Muscle layer of colon (tissue), 2 donors: Measurements from ENCODE around the gene CACNA1H.

Source experiments
- H3K27ac ChIP-seq: one replicate; pipeline ENCODE4 v1.7.0; 2013; ENCODE audit warnings: low read depth, mild to moderate bottlenecking, low read length, moderate library complexity
- H3K27me3 ChIP-seq, 2 donors: one replicate each; pipeline ENCODE4 v1.7.0; 2013; ENCODE audit warnings: low read length in 2 of 2, mild to moderate bottlenecking in 2 of 2; ENCODE audit not compliant: insufficient read depth in 2 of 2, control insufficient read depth in 1 of 2
- H3K36me3 ChIP-seq: one replicate; pipeline ENCODE4 v1.7.0; 2013; ENCODE audit warnings: mild to moderate bottlenecking, low read length; ENCODE audit not compliant: insufficient read depth
- H3K4me1 ChIP-seq: one replicate; pipeline ENCODE4 v1.7.0; 2013; ENCODE audit warnings: mild to moderate bottlenecking, low read length; ENCODE audit not compliant: insufficient read depth
- H3K4me3 ChIP-seq, 2 donors: one replicate each; pipeline ENCODE4 v1.7.0; 2013; ENCODE audit warnings: low read length in 2 of 2, low read depth in 1 of 2, mild to moderate bottlenecking in 1 of 2, moderate library complexity in 1 of 2
- H3K9ac ChIP-seq: one replicate; pipeline ENCODE4 v1.7.0; 2013; ENCODE audit warnings: low read length
- H3K9me3 ChIP-seq: one replicate; pipeline ENCODE4 v1.7.0; 2013; ENCODE audit warnings: mild to moderate bottlenecking, low read length
- donor health status: abdominal sarcoma.
- donor health status: Adenocarcinoma of cecum.

Gene CACNA1H

DNA sequence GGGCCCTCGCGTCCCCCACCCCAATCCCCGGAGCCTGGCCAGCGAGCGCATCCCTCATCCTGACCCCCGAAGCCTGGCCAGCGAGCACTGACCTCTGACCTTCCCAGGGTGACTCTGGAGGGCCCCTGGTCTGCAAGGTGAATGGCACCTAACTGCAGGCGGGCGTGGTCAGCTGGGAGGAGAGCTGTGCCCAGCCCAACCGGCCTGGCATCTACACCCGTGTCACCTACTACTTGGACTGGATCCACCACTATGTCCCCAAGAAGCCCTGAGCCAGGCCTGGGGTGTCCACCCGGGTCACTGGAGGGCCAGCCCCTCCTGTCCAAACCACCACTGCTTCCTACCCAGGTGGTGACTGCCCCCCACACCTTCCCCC is 105.3 kb downstream of the CACNA1H start:
- Histone ChIP-seq H3K36me3 (no peaks in the 10 kb centered on the region), H3K9ac (no peak overlapping the region), H3K4me3 (no peak overlapping the region), H3K27me3 (peaks cover 0 to 69% of the 10 kb centered on the region in 2 donors), H3K27ac (no peak overlapping the region), H3K9me3 (no peaks in the 10 kb centered on the region), H3K4me1 (no peaks in the 10 kb centered on the region)

DNA sequence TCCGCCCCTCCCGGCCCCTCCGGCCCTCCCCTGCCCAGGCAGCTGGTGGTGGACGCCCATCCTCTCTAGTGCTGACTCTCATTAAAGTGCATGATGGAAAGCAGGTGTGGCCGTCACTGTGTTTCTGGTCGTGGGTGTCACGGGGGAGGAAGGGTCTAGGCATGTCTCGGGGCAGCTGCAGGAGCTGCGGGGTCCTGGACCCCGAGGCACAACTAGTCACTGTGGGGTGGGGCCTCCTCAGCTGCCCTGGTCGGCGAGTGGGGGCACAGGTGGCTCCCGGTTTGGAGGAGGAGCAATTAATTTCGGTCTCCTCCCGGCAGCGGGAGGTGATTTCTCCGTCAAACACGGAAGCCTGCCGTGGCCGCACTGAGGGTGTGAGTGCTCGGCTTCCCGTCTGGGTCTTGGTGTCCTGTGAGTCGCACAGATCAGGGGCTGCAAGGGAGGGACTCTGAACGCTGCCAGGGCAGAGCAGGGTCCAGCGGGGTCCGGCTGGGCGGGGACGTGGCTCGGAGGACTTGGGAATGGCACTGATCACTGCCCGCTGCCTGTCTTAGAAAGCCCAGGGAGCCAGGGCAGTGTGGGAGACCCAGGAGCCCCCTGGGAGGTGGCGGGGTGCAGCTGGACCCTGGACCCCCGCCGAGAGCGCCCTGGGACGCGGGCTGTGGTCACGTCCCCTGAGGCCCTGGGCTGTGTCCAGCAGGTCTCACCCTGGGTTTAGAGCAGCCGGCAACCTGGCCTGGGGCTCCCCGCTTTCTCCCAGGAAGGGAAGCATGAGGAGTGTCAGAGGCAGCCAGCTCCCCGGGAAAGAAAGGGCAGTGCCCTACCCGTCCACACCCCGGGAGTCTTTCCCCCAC is 106.2 kb downstream of the CACNA1H start:
- no peak overlapping the region for H3K4me3 ChIP-seq

DNA sequence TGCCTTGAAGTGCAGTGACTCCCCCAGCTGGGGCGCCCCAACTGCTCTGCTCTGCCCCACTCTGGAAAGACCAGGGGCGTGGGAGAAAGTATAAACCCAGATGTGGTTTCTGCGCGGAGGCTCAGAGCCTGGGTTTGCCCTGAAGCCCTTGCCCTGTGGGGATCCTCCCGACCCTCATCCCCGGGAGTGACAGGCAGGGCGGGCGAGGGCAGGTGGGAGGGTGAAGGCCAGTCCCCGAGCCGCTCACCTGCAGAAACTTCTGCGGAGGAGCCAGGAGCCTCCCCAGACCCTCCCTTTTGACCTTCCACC is 106.8 kb downstream of the CACNA1H start:
- H3K36me3 ChIP-seq = no peaks in the 10 kb centered on the region
- H3K27ac ChIP-seq = no peak overlapping the region
- H3K27me3 ChIP-seq = peaks cover 0 to 76% of the 10 kb centered on the region in 2 donors
- no peaks in the 10 kb centered on the region for H3K4me1 ChIP-seq
- H3K9ac ChIP-seq = no peak overlapping the region
- no peak overlapping the region for H3K4me3 ChIP-seq
- no peaks in the 10 kb centered on the region for H3K9me3 ChIP-seq

More for the DNA sequence above, 106.2 kb downstream of the CACNA1H start:
- Histone ChIP-seq H3K4me1 (no peaks in the 10 kb centered on the region), H3K9me3 (no peaks in the 10 kb centered on the region), H3K9ac (no peak overlapping the region), H3K27ac (no peak overlapping the region), H3K36me3 (no peaks in the 10 kb centered on the region), H3K27me3 (peaks cover 0 to 76% of the 10 kb centered on the region in 2 donors)

DNA sequence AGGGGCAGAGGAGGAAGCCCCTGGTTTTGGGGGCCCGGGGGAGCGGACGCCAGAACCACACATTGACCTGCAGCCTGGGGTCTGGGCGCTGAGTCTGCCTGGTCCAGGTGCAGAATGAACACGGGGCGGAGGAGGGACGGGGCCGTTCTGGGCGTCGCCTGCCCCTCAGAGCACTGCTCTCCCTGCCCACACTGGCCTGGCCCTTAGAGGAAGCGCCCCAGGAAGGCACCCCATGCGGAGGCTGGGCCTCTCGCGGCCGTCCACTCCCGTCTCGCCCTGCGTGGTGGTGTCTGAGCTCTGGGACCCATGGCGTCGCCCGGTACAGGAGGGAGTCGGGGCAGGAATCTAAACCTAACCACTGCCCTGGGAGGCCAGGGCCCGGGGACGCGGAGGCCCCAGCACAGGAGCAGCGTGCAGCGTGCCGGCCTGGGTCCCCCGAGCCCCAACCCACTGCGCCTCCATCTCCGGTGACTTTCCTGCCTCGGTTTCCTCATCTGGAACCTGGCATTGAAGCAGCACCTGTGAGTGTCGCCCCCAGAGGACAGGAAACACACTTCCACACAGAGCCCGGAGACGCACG is 107.3 kb downstream of the CACNA1H start:
- Histone ChIP-seq H3K27me3 (peaks cover 0 to 76% of the 10 kb centered on the region in 2 donors), H3K4me1 (no peaks in the 10 kb centered on the region), H3K36me3 (no peaks in the 10 kb centered on the region), H3K4me3 (no peak overlapping the region), H3K9me3 (no peaks in the 10 kb centered on the region), H3K27ac (no peak overlapping the region), H3K9ac (no peak overlapping the region)

DNA sequence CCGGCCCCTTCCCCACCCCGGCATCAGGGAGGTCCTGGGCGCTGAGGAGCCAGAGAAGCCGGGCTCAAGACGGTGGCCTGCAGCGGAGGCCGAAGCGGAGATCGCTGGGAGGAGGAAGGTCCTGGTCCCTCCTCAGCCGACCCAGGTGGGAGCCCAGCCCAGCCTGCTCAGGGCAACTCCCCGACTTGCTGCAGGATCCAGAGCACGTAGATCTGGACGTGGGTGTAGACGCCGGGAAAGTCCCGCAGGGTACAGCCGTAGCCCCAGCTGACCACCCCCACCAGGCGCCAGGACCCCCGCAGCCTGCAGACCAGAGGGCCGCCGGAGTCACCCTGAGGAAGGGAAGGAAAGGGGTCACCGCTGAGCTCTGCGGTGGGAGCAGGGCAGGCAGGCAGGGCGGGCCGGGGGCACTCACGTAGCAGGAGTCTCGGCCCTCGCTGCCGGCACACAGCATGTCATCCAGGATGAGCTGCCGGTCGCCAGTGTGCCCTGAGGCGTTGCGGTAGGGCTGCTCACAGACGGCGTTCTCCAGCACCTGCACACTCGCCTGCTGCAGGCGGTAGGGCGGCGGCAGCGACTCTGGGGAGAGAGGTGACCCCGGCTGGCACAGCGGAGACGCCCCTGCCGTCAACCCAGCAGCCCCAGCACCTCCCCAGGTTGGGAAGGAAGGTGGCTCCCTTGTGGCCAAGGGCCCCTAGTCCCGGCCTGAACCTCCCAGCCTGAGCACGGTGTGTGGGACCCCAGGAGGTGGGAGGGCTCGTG is 108.4 kb downstream of the CACNA1H start:
- no peak overlapping the region for H3K9ac ChIP-seq
- H3K27ac ChIP-seq = no peak overlapping the region
- no peaks in the 10 kb centered on the region for H3K9me3 ChIP-seq
- H3K27me3 ChIP-seq = peaks cover 0 to 73% of the 10 kb centered on the region in 2 donors
- no peaks in the 10 kb centered on the region for H3K4me1 ChIP-seq
- no peak overlapping the region for H3K4me3 ChIP-seq
- H3K36me3 ChIP-seq = no peaks in the 10 kb centered on the region

DNA sequence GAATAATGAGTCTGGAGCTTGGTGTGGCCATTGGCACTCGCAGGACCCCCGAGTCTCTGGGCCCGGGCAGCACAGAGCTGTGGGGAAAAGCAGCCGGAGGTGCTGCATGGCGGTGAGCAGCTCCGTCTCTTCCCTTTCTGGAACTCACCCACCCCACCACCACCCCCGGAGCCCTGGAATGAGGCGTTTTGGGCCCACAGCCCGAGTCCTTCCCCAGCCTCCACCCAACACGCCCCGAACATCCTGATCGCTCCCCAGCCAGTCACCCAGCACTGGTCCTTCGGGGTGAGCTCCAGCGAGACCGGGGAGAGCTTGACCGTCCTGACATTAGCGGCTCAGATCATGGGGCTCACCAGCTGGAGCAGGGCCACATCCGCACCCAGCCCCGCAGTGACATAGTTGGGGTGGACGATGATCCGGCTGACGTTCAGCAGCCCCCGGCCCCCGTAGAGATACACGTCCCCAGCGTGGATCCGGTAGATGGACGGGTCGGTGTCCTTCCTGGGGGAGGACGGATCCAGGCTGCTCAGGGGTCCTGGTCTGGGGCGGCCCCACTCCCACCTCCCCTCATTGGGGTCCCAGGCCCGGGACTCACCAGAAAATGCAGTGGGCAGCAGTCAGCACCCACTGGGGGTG is 109.4 kb downstream of the CACNA1H start:
- no peaks in the 10 kb centered on the region for H3K9me3 ChIP-seq
- H3K4me3 ChIP-seq = no peak overlapping the region
- no peaks in the 10 kb centered on the region for H3K4me1 ChIP-seq
- no peak overlapping the region for H3K27ac ChIP-seq
- no peak overlapping the region for H3K9ac ChIP-seq
- H3K27me3 ChIP-seq = peaks cover 0 to 63% of the 10 kb centered on the region in 2 donors
- no peaks in the 10 kb centered on the region for H3K36me3 ChIP-seq

DNA sequence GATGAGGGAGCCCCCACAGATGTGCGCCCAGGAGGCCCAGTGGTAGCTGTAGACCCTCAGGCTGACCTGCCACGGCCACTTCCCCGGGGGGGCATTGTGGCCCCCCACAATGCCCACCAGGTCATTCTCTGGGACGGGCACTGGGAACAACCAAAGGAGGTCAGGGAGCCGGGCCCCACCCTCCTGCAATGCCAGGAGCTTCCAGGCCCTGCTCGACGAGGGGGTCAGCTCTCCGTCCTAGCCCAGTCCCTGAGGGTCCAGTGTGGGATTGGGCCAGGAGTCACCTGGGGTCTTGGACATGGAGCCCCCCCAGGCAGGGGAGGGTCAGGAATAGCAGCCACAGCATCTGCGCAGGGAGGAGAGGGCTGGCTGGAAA is 109.9 kb downstream of the CACNA1H start:
- Histone ChIP-seq H3K36me3 (no peaks in the 10 kb centered on the region), H3K4me1 (no peaks in the 10 kb centered on the region), H3K9ac (no peak overlapping the region), H3K27ac (no peak overlapping the region), H3K9me3 (no peaks in the 10 kb centered on the region), H3K4me3 (no peak overlapping the region), H3K27me3 (peaks cover 0 to 58% of the 10 kb centered on the region in 2 donors)

DNA sequence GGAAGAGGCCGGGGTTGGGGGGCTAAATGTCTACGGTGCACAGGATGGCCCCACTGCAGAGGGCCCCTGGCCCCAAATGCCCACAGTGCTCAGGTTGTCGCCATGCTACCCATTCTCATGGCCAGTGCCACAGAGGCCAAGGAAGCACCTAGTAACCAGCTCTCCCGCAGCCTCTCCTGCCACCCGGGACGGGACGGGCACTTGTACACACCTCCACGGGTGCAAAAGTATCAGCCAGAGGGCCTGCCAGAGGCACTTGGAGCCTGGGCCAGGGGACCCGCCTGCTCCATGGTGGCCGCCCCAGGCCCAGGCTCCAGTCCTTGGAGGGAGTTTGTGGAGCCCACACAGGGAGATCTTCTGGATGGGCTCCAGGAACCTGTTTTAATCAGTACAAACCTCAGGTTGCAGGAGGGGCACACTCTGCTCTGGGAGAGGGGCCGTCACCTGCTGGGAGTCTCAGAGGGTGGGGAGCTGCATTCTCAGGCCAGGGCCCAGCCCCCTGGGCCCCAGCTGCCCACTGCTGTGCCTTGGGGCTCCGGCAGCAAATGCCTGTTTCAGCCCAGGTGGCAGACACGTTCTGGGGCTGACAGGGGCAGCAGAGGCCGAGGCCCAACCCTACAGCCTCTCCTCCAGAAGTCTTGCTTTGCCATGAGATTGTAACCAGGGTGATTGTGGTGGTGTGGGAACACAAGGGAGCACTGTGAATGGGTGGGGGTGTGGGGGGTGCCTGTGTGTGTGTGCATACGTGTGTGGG is 110.9 kb downstream of the CACNA1H start:
- peaks cover 0 to 52% of the 10 kb centered on the region in 2 donors for H3K27me3 ChIP-seq
- H3K4me3 ChIP-seq = no peak overlapping the region
- no peaks in the 10 kb centered on the region for H3K36me3 ChIP-seq
- no peak overlapping the region for H3K27ac ChIP-seq
- no peaks in the 10 kb centered on the region for H3K9me3 ChIP-seq
- no peaks in the 10 kb centered on the region for H3K4me1 ChIP-seq
- no peak overlapping the region for H3K9ac ChIP-seq

DNA sequence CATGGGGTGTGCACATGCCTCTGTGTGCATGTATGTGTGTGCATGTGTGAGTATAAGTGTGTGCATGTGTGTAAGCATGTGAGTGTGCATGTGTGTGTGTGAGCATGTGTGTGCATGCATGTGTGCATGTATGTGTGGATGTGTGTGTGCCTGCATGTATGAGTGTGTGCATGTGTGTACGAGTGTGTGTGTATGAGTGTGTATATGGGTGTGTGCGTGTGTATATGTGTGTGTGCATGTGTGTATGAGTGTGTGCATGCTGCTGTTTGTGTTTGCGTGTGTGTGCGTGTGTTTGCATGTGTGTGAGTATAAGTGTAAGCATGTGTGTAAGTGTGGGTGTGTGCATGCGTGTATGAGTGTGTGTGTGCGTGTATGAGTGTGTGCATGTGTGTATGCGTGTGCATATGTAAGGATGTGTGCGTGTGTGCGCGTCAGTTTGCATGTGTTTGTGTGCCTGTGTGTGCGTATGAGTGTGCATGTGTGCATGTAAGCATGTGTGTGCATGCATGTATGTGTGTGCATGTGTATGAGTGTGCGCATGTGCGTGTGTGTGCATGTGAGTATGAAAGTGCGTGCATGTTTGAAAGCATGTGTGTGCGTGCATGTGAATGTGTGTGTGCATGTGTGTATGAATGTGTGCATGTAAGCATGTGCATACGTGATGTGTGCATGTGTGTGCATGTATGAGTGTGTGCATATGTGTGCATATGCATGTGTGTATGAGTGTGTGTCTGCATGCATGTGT is 111.6 kb downstream of the CACNA1H start:
- Histone ChIP-seq H3K4me3 (no peak overlapping the region), H3K4me1 (no peaks in the 10 kb centered on the region), H3K36me3 (no peaks in the 10 kb centered on the region), H3K9ac (no peak overlapping the region), H3K27me3 (peaks cover 0 to 44% of the 10 kb centered on the region in 2 donors), H3K9me3 (no peaks in the 10 kb centered on the region), H3K27ac (no peak overlapping the region)

DNA sequence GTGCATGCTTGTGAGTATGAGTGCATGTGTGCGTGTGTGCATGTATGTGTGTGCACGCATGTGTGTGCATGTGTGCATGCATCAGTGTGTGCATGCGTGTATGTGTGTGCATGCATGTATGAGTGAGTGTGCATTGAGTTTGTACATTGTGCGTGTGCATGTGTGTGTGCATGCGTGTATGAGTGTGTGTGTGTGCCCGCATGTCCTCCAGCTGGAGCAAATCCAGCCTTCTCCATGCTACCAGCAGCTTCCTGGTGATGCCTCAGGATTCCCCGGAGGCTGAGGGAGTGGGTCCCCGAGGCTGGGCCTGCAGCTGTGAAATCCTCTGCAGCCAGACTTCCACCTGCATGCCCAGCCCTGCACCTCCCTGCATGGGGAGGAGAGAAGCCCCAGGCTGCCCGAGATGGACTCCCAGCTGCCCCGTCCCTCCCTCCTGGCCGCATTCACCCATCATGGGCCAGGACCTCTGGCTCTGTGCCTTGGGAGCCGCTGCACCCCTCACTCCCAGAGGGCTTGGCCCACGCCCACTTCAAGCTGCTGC is 112.3 kb downstream of the CACNA1H start:
- H3K27me3 ChIP-seq = peaks cover 0 to 38% of the 10 kb centered on the region in 2 donors
- H3K4me3 ChIP-seq = no peak overlapping the region
- H3K9ac ChIP-seq = no peak overlapping the region
- no peaks in the 10 kb centered on the region for H3K9me3 ChIP-seq
- H3K36me3 ChIP-seq = no peaks in the 10 kb centered on the region
- H3K27ac ChIP-seq = no peak overlapping the region
- no peaks in the 10 kb centered on the region for H3K4me1 ChIP-seq
